Anterior cingulate cortex (tissue), 58 donors: ENCODE measurements around the gene MLIP.
A peak's percentile ranks its signal among the peaks of the same experiment; 100 is the strongest.
"Not testable (repeated sequence)": the region's sequence is repeated elsewhere in the genome, so short reads cannot be mapped to it uniquely, and the experiment has no call there.

ENCODE experiments used
- DNase-seq, 58 donors: peaks; one replicate each; lab custom pipeline; 2025; lab: John Stamatoyannopoulos, UW

Gene MLIP

GRCh38 chr6:54216336-54216735, 105.1 kb downstream of the MLIP start:
- no peak for DNase-seq

GRCh38 chr6:54217018-54217417, 105.8 kb downstream of the MLIP start:
- DNase-seq: no peak

- DNase-seq: no peak
Observed at GRCh38 chr6:54222217-54222616, 111.0 kb downstream of the MLIP start.

GRCh38 chr6:54232703-54233102, 121.5 kb downstream of the MLIP start:
- no peak for DNase-seq

- DNase-seq: no peak
Observed at GRCh38 chr6:54234539-54234938, 123.3 kb downstream of the MLIP start.

- DNase-seq: no peak
Observed at GRCh38 chr6:54236984-54237383, 125.7 kb downstream of the MLIP start.

GRCh38 chr6:54238396-54238795, 127.2 kb downstream of the MLIP start:
- DNase-seq: peak in 3 of 58 donors; percentile 3 to 39 (median 16)

GRCh38 chr6:54243699-54244098, 132.5 kb downstream of the MLIP start:
- no peak for DNase-seq

- DNase-seq: no peak
Observed at GRCh38 chr6:54244430-54244829, 133.2 kb downstream of the MLIP start.

- DNase-seq: no peak
Observed at GRCh38 chr6:54245265-54245664, 134.0 kb downstream of the MLIP start.

- DNase-seq: no peak
Observed at GRCh38 chr6:54248319-54248718, 137.1 kb downstream of the MLIP start.

GRCh38 chr6:54248994-54249393, 137.8 kb downstream of the MLIP start:
- no peak for DNase-seq

GRCh38 chr6:54249812-54250211, 138.6 kb downstream of the MLIP start:
- not testable (repeated sequence) for DNase-seq

GRCh38 chr6:54252496-54252895, 141.3 kb downstream of the MLIP start:
- DNase-seq: no peak

GRCh38 chr6:54252916-54253315, 141.7 kb downstream of the MLIP start:
- DNase-seq: no peak

- no peak for DNase-seq
Observed at GRCh38 chr6:54254886-54255285, 143.6 kb downstream of the MLIP start.

- DNase-seq: peak in 2 of 58 donors; percentile 1 to 45
Observed at GRCh38 chr6:54255886-54256285, 144.6 kb downstream of the MLIP start.

GRCh38 chr6:54260025-54260424, 148.8 kb downstream of the MLIP start:
- DNase-seq: no peak

GRCh38 chr6:54262499-54262898, 151.3 kb downstream of the MLIP start:
- no peak for DNase-seq

GRCh38 chr6:54262971-54263370, 151.7 kb downstream of the MLIP start:
- no peak for DNase-seq

- DNase-seq: no peak
Observed at GRCh38 chr6:54264581-54265272, 153.5 kb downstream of the MLIP start.

- DNase-seq: no peak
Observed at GRCh38 chr6:54266400-54266923, 155.2 kb downstream of the MLIP start.

- no peak for DNase-seq
Observed at GRCh38 chr6:54267798-54268197, 156.6 kb downstream of the MLIP start.
